Stimulated activated CD8-positive, alpha-beta memory T cell treated with anti-CD3 and anti-CD28 coated beads, Interleukin-15, amount 100 ng/mL, for 1 hour (primary cell): Measurements from ENCODE around the gene KRT222.
A peak's percentile ranks its signal among the peaks of the same experiment; 100 is the strongest.

ENCODE experiments used
- DNase-seq: peaks from one replicate; pipeline ENCODE4 v3.0.0-alpha.2; 2020; ENCODE audit warnings: low read depth

Gene KRT222

GRCh38 chr17:40615068-40615840 lies 49.7 kb downstream of the KRT222 start:
- no peak for DNase-seq

DNA sequence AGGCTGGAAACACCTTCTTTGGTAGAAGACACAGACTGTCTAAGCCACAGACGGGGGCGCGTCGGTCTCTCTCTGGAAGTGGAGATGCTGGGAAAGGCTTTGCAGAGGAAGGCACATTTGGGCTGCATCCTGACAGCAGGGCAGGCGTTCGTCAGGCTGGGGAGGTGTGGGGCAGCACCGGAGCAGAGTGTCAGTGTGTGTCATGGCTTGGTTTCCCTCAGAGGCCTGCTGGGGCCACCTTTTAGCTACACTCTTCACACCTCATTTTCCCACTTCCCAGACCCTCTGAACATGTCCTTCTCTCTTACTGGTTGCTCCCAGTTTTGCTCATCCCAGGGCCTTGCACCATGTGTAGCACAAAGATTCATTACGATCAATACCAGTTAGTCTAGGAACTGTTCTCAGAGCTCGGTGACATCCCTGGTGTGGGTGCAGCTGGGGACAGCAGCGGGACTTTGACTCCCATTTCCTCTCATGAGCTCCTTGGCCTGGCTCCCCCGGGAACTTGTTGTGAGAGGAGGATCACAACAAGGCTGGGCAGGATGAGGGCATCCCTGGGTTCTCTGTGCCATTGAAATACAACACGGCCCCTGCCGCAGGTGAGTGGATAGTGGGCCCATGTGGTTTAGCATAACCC lies 50.4 kb downstream of the KRT222 start:
- DNase-seq = no peak

DNA sequence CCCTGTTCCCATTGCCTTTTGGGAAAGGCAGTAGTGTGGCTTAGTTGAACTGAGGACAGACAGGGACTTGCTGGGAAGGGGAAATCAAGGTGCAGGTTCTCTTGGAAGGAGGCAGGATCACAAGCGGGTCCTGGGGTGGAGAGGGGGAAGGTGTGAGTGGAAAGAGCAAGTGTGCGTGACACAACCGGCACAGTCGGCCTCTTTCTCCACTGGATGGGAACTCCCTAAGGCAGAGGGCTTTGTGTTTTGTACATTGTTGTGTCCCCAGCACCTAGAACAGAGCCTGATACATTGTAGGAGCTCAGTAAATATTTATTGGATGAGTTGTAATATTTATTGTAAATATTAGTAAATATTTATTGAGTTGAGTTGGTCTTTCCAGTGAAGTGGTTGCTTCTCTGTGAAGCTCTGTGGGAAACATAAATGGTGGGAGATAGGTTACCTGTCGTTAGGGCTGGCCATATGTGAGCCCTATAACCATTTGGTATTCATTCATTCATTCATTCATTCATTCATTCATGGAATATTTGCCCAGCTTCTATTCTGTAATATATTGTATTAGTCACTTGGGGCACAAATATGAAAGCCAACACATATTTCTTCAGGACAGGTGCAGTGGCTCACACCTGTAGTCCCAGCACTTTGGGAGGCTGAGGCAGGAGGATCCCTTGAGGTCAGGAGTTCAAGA lies 51.4 kb downstream of the KRT222 start:
- DNase-seq = no peak

DNA sequence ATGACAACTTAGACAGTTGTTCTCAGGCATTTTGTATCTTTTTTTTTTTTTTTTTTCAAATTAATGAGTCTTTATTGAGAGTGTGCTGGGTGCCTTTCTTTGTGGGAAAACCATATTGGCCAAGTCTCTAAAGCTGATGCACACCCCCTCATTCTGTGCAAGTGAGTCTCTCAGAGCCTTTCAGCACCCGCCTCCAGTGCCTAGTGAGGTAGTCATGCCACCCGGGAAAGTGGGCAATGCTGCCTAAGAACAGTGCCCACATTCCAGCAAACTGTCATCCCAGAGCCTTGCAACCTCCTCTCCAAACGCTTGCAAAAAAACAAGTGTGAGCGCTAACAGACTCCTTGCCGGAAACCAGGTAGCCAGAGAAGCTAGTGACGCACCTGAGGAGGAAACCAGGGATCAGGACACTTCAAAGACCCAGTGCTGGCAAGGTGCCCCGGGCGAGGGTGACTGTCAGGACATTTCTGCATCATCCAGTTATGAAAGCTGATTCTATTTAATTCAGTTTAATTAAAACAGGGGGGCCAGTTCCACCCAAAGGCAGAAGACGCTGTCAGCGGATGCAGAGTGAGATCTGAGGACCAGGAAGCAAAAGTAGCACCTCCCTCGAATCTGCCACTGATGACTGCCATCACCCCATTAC lies 52.3 kb downstream of the KRT222 start:
- DNase-seq = peak; percentile 38

GRCh38 chr17:40611840-40612474 lies 53.0 kb downstream of the KRT222 start:
- DNase-seq = no peak

GRCh38 chr17:40610359-40610758 lies 54.6 kb downstream of the KRT222 start:
- no peak for DNase-seq

DNA sequence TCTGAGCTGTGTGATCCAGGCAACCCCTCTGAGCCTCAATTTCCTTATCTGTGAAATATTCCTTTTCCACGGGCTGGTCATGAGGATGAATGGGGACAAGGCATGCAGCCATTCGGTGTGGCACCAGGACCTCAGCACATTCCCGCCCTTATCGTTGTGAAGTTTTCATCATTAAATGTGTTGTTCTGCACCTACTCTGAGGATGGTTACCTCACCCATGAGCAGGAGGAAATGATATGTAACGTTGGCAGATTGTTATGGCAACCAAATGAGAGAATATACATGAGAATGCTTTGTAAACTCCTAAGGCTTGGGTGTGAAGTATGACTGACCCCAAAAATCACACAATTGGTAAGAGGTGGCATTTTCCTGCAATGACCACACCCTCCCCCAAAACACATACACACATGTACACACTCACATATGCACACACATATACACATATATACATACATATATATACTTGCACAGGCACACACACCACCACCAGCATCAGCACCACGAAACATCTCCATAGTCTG lies 56.9 kb downstream of the KRT222 start:
- no peak for DNase-seq

DNA sequence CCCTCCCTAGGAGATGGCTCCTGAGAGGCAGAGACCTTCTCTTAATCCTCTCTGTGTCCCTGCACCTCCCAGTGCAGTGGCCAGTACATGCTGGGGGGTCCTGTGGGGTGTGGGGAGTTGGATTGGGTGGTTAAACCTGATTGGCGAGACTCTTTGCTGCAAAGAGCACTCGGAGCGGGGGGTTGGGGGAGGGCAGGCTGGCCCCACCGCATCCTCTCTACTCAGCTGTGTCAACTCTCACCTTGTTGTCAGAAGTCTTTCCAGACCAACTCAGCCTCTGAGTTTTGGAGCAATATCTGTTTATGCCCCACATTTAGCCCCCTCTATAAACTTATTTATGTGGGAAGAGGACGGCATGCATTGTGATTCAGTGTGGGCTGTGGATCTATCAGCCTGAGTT lies 57.3 kb downstream of the KRT222 start:
- no peak for DNase-seq

DNA sequence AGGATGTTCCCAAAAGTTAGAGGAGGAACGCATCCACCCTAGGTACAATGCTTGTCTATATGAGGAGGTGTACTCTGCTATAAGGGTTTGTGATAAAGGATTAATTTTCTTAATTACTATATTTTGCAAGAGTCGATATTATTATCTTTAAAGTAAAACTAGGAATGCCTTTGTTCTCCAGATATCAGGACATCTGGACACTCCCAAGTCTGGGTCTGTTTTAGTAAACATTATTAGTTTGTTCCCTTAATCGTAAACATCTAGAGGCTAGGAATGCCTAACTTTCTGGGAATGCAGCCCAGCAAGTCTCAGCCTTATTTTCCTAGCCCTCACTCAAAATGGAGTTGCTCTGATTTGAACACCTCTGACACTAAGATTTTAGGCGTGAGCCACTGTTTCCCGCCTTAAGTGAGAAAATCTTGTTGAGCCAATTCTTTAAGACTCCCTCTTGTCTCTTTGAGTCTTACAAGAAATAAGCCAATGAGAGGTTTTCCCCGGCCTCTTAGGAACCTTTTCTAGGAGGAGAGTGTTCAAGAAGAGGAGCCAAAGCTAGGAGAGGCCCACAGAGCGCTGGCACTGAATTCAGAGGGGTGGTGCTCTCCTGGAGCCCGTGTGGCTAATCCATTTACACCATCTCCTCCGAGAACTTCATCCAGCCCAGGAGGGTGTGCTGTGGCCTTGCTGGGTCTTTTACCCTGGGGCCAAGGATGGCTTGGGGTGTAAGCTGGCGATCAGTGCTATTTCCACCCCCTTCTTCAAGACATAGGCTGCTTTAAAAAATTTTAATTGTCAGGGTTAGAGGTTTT lies 58.2 kb downstream of the KRT222 start:
- no peak for DNase-seq

- DNase-seq = no peak
Observed at GRCh38 chr17:40605306-40605705, 59.7 kb downstream of the KRT222 start.
